Neural progenitor cell (in vitro differentiated cells): ENCODE measurements around the gene TNRC18. TPM values are rescaled to one million over a fixed set of nuclear protein-coding genes. Genes with fewer than 3 reads are reported as not detected.
"Not testable (repeated sequence)": the region's sequence is repeated elsewhere in the genome, so short reads cannot be mapped to it uniquely, and the experiment has no call there.

Experiments used
- DNase-seq: peaks from one replicate; pipeline ENCODE4 v3.0.0-alpha.2; 2016; ENCODE audit warnings: low spot score
- H2AFZ ChIP-seq: fragments of 200-600 bp; sonication (generic); replicated peaks from 2 replicates; pipeline ENCODE4 v1.6.1; 2016; ENCODE audit warnings: antibody characterized with exemption
- H3F3A ChIP-seq: fragments of 200-600 bp; sonication (generic); 2 replicates; pipeline ENCODE4 v1.6.1; 2016; ENCODE audit warnings: antibody characterized with exemption, low read depth
- H3K27ac ChIP-seq: fragments of 200-600 bp; sonication (generic); 2 replicates; pipeline ENCODE4 v1.5.1; 2016; ENCODE audit warnings: mild to moderate bottlenecking
- H3K27me3 ChIP-seq: fragments of 200-600 bp; sonication (generic); 2 replicates; pipeline ENCODE4 v1.6.1; 2016; ENCODE audit warnings: mild to moderate bottlenecking, moderate library complexity
- H3K36me3 ChIP-seq: fragments of 200-600 bp; sonication (generic); 2 replicates; pipeline ENCODE4 v1.5.1; 2016
- H3K4me1 ChIP-seq: fragments of 200-600 bp; sonication (generic); 2 replicates; pipeline ENCODE4 v1.6.1; 2016; ENCODE audit warnings: mixed run types
- H3K4me2 ChIP-seq: fragments of 200-600 bp; sonication (generic); 2 replicates; pipeline ENCODE4 v1.6.1; 2016
- H3K4me3 ChIP-seq: fragments of 200-600 bp; sonication (generic); 2 replicates; pipeline ENCODE4 v1.5.1; 2016
- H3K79me2 ChIP-seq: fragments of 200-600 bp; sonication (generic); 2 replicates; pipeline ENCODE4 v1.6.1; 2016; ENCODE audit warnings: low read depth
- H3K9ac ChIP-seq: fragments of 200-600 bp; sonication (generic); 2 replicates; pipeline ENCODE4 v1.6.1; 2016
- H3K9me3 ChIP-seq: fragments of 200-600 bp; sonication (generic); 2 replicates; pipeline ENCODE4 v1.5.1; 2016; ENCODE audit warnings: low read depth
- H4K20me1 ChIP-seq: fragments of 200-600 bp; sonication (generic); 2 replicates; pipeline ENCODE4 v1.6.1; 2016; ENCODE audit warnings: low read depth
- H3K27ac Mint-ChIP-seq: 3 replicates; pipeline ENCODE4 v1.8.0; 2021; ENCODE audit warnings: mixed read lengths
- H3K27me3 Mint-ChIP-seq: 2 replicates; pipeline ENCODE4 v1.8.0; 2022; ENCODE audit warnings: low read depth, mild to moderate bottlenecking, inconsistent platforms, moderate library complexity, mixed read lengths; ENCODE audit not compliant: insufficient read depth
- H3K36me3 Mint-ChIP-seq: 3 replicates; pipeline ENCODE4 v1.8.0; 2021; ENCODE audit warnings: mixed read lengths
- H3K4me1 Mint-ChIP-seq: 3 replicates; pipeline ENCODE4 v1.8.0; 2021; ENCODE audit warnings: mixed read lengths
- H3K4me3 Mint-ChIP-seq: 3 replicates; pipeline ENCODE4 v1.8.0; 2021; ENCODE audit warnings: mild to moderate bottlenecking, moderate library complexity, mixed read lengths
- H3K9me3 Mint-ChIP-seq: 3 replicates; pipeline ENCODE4 v1.8.0; 2020; ENCODE audit warnings: mixed read lengths
- CTCF ChIP-seq: fragments of 200-600 bp; sonication (generic); IDR thresholded peaks from 2 replicates; pipeline ENCODE4 v1.5.1; 2017; ENCODE audit warnings: antibody characterized with exemption, mild to moderate bottlenecking
- EZH2 ChIP-seq: fragments of 200-600 bp; sonication (generic); IDR thresholded peaks from 2 replicates; pipeline ENCODE4 v1.6.1; 2017; ENCODE audit warnings: antibody characterized with exemption, mild to moderate bottlenecking, moderate library complexity
- EZH2phosphoT487 ChIP-seq: fragments of 200-600 bp; sonication (generic); IDR thresholded peaks from 2 replicates; pipeline ENCODE4 v1.6.1; 2017; ENCODE audit warnings: antibody characterized with exemption
- total RNA-seq: library from RNA; depleted of rRNA; stranded (reverse); fragments of >200 nt; gene quantifications from 2 replicates; pipeline ENCODE4 v1.2.3, GENCODE V29; 2015; ENCODE audit warnings: low replicate concordance

The TNRC18 gene
- total RNA-seq, 1 donor from 2014 or later: 16.1 TPM

- Histone ChIP-seq H2AFZ (peak overlapping the region; percentile 85), H3K27me3 (peaks cover 11% of the 10 kb centered on the region), H3K79me2 (no peaks in the 10 kb centered on the region), H3K27ac (no peak overlapping the region), H3K36me3 (no peaks in the 10 kb centered on the region), H3K9me3 (no peaks in the 10 kb centered on the region), H3K4me1 (no peaks in the 10 kb centered on the region), H4K20me1 (peaks cover 15% of the 10 kb centered on the region), H3K4me3 (peak overlapping the region; percentile 51), H3K4me2 (peak overlapping the region; percentile 93), H3F3A (peaks cover 9% of the 10 kb centered on the region), H3K9ac (no peak overlapping the region)
- no peak for TF ChIP-seq EZH2phosphoT487
- no peak for TF ChIP-seq EZH2
- TF ChIP-seq CTCF: no peak
- H3K4me1 Mint-ChIP-seq: peaks cover 13% of the 10 kb centered on the region
- no peak overlapping the region for H3K27ac Mint-ChIP-seq
- DNase-seq: no peak
- peaks cover 35% of the 10 kb centered on the region for H3K36me3 Mint-ChIP-seq
- peaks cover 11% of the 10 kb centered on the region for H3K27me3 Mint-ChIP-seq
- no peak overlapping the region for H3K4me3 Mint-ChIP-seq
- peaks cover 3% of the 10 kb centered on the region for H3K9me3 Mint-ChIP-seq
Observed at GRCh38 chr7:5295039-5296014, 128.3 kb downstream of the TNRC18 start.

GRCh38 chr7:5294169-5294987, 129.3 kb downstream of the TNRC18 start:
- Mint-ChIP-seq H3K27me3 (peaks cover 11% of the 10 kb centered on the region), H3K4me1 (peaks cover 13% of the 10 kb centered on the region), H3K4me3 (no peak overlapping the region), H3K27ac (no peak overlapping the region), H3K9me3 (peaks cover 3% of the 10 kb centered on the region), H3K36me3 (peaks cover 35% of the 10 kb centered on the region)
- no peaks in the 10 kb centered on the region for H3K4me1 ChIP-seq
- peaks cover 11% of the 10 kb centered on the region for H3K27me3 ChIP-seq
- TF ChIP-seq EZH2: no peak
- TF ChIP-seq CTCF: no peak
- no peak for TF ChIP-seq EZH2phosphoT487
- no peaks in the 10 kb centered on the region for H3K36me3 ChIP-seq
- no peaks in the 10 kb centered on the region for H3K79me2 ChIP-seq
- no peak overlapping the region for H3K4me2 ChIP-seq
- peaks cover 15% of the 10 kb centered on the region for H4K20me1 ChIP-seq
- H3K9ac ChIP-seq: no peak overlapping the region
- H3K27ac ChIP-seq: no peak overlapping the region
- DNase-seq: no peak
- no peaks in the 10 kb centered on the region for H3K9me3 ChIP-seq
- H3K4me3 ChIP-seq: no peak overlapping the region
- peaks cover 9% of the 10 kb centered on the region for H3F3A ChIP-seq
- H2AFZ ChIP-seq: no peak overlapping the region

GRCh38 chr7:5291711-5292335, 131.8 kb downstream of the TNRC18 start:
- not testable (repeated sequence) for H4K20me1 ChIP-seq, H3K4me3 ChIP-seq, H3K27ac ChIP-seq, H3K9ac ChIP-seq, H3K27ac Mint-ChIP-seq, H2AFZ ChIP-seq, H3K4me3 Mint-ChIP-seq, H3K9me3 ChIP-seq, H3K36me3 ChIP-seq, H3K27me3 ChIP-seq, H3K4me2 ChIP-seq, DNase-seq, H3K4me1 Mint-ChIP-seq, H3K4me1 ChIP-seq, H3K9me3 Mint-ChIP-seq, H3K79me2 ChIP-seq, H3K27me3 Mint-ChIP-seq, H3F3A ChIP-seq
- H3K36me3 Mint-ChIP-seq: peaks cover 25% of the 10 kb centered on the region
